SU-DHL-6 (cell line): Measurements from ENCODE around the gene TOR2A.

ENCODE experiments used
- CTCF ChIP-seq: fragments of 200-600 bp; sonication (generic); IDR thresholded peaks from one replicate; pipeline ENCODE4 v1.5.1; 2017; ENCODE audit warnings: antibody characterized with exemption, mild to moderate bottlenecking, low read length, moderate library complexity; ENCODE audit not compliant: insufficient read depth, poor library complexity, severe bottlenecking
- EZH2phosphoT487 ChIP-seq: fragments of 200-600 bp; sonication (generic), shearing (Covaris generic); conservative IDR thresholded peaks from 2 replicates; pipeline ENCODE4 v1.6.1; 2018; ENCODE audit warnings: mild to moderate bottlenecking, antibody characterized with exemption, low read length, moderate library complexity, mixed read lengths

DNA sequence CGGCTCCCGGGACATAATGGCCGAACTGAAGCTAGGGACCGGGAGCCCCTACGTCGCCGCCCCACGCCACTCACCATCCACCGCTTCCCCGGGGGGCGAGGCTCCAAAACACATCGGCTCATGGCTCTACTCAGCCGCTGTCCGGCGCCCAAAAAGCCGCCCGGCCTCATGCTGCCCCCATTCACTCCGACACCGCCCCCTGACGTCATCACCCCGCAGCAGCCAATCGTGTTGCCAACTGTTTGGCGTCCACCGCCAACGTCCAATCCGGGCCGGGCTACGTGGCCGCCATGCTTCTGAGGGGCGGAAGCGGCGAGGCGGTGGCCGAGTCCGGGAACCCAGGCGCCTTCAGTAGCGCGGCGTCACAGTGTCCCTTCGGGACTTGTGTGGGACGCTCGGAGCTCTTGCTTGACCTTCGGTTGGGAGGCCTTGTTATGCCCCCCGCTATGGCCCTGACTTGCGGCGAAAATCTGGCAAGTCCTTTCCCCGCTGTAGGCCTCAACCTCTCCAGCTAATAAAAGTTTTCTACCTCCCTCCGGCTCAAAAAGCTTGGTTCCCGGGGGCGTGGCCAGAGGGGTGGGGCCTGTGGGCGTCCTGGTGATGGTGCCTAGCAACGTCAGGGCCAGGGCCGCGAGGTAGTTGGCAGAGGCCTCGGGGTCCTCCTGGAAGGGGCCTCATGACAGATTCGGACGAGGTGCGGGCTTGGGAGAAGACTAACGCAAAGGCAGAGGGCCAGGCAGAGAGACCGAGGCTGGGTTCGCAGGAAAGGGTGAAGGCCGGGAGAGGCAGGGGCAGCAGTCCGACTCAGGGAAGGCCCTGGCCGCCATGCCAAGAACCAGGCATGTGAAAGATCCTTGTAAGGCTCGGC lies 19.4 kb downstream of the TOR2A start, which contains the start of the genes PTRH1 and TTC16:
- TF ChIP-seq CTCF = no peak
- no peak for TF ChIP-seq EZH2phosphoT487
